MCF 10A (cell line): ENCODE results near the gene CFAP61. TPM values are rescaled to one million over a fixed set of nuclear protein-coding genes. Genes with fewer than 3 reads are reported as not detected.
A peak's percentile ranks its signal among the peaks of the same experiment; 100 is the strongest.

Source experiments
- BruUV-seq: library from RNA; stranded (reverse); fragments of 400-500 nt; replicated peaks from 2 replicates; lab custom pipeline; 2021; lab: Mats Ljungman, UMichigan
- CTCF ChIA-PET: fragments of 300-600 bp; sonication (Branson Sonifier 250); formaldehyde crosslinking; extraction: SDS; loops from one replicate; lab custom pipeline; 2021; ENCODE audit warnings: antibody characterized with exemption, inconsistent platforms; lab: Yijun Ruan, JAX
- POLR2A ChIA-PET: fragments of 300-600, 350-650 bp; sonication (Branson Sonifier 250); formaldehyde crosslinking; extraction: SDS; loops from one replicate; lab custom pipeline; 2020; ENCODE audit warnings: antibody characterized with exemption, inconsistent platforms; lab: Yijun Ruan, JAX
- DNase-seq: peaks from one replicate; pipeline ENCODE4 v3.0.0-alpha.2; 2018; ENCODE audit not compliant: unreplicated experiment
- H3K27ac Mint-ChIP-seq: one replicate; pipeline ENCODE4 v1.8.0; 2022; ENCODE audit warnings: mild to moderate bottlenecking, low read depth, mixed read lengths; ENCODE audit not compliant: unreplicated experiment
- H3K27me3 Mint-ChIP-seq: one replicate; pipeline ENCODE4 v1.8.0; 2022; ENCODE audit warnings: mixed read lengths; ENCODE audit not compliant: insufficient read depth, unreplicated experiment
- H3K36me3 Mint-ChIP-seq: one replicate; pipeline ENCODE4 v1.8.0; 2022; ENCODE audit warnings: mild to moderate bottlenecking, moderate library complexity, mixed read lengths; ENCODE audit not compliant: insufficient read depth, unreplicated experiment
- H3K4me1 Mint-ChIP-seq: one replicate; pipeline ENCODE4 v1.8.0; 2022; ENCODE audit warnings: mixed read lengths; ENCODE audit not compliant: insufficient read depth, unreplicated experiment
- H3K4me3 Mint-ChIP-seq: one replicate; pipeline ENCODE4 v1.8.0; 2022; ENCODE audit warnings: mild to moderate bottlenecking, moderate library complexity, mixed read lengths; ENCODE audit not compliant: unreplicated experiment
- H3K9me3 Mint-ChIP-seq: one replicate; pipeline ENCODE4 v1.8.0; 2022; ENCODE audit warnings: mixed read lengths; ENCODE audit not compliant: unreplicated experiment
- intact Hi-C: fragments of 100-400 bp; cut with micrococcal nuclease; formaldehyde crosslinking; loops from 2 replicates; pipeline ENCODE4 v1.14.1; 2022
- total RNA-seq: library from RNA; stranded (reverse); gene quantifications from 2 replicates; pipeline ENCODE4 v1.2.3, GENCODE V29; 2022
- TF ChIP-seq, protein P1 (sequence below): fragments of 200-600 bp; IDR thresholded peaks from one replicate; pipeline ENCODE4 v1.8.0; 2022; ENCODE audit warnings: antibody characterized with exemption, mild to moderate bottlenecking; ENCODE audit not compliant: unreplicated experiment

The CFAP61 gene
- total RNA-seq, 1 experiment from 2014 or later, result 1.5 TPM

DNA sequence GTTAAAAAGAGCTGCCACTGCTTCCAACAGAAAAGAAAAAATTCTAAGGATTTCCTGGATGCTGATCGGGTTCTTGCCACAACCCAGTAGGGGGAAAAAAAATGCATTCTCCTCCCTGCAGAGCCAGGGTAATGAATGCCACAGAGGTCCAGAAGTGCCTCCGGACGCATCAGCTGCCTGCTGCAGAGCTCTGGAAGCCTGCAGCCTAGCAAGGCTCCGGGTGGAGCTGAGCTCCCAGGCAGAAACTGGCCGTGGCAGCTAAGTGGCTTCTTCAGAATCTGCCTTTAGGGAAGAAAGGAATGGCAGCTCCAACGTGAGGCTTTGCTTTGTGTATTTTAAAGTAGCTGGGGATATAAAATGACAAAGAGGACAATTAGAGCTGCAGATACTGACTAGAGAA, 155.0 kb downstream of the CFAP61 start:
- intact Hi-C loops, result no loop called here
- peaks cover 29% of the 10 kb centered on the region for H3K4me1 Mint-ChIP-seq
- CTCF ChIA-PET, result interaction anchor here (0.6 to 0.7 kb wide), 2 partner anchors 24 to 25 kb away, joined by 3 read pairs; no protein-coding TSS in a partner anchor

DNA sequence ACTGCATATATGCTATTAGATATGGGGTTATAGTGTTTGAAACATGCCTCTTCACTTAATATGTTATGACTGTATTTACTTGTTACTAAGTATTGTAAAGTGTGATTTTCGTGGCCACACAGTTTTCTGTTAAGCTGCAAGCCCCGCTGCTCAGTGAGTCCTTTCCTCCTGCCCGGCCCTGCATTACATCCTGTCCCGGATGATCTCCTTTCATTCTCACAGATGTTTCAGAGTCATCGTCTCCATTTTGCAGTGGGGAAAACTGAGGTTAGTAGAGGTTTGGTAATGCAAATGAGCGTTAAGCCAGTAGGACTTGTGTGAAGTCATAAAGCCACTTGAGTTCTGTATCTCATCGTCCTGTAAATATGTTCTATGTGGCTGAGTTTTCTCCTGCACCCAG, 155.5 kb downstream of the CFAP61 start:
- H3K4me1 Mint-ChIP-seq, result peaks cover 32% of the 10 kb centered on the region
- H3K9me3 Mint-ChIP-seq, result no peaks in the 10 kb centered on the region
- no peaks in the 10 kb centered on the region for H3K27me3 Mint-ChIP-seq
- TF ChIP-seq, protein P1, sequence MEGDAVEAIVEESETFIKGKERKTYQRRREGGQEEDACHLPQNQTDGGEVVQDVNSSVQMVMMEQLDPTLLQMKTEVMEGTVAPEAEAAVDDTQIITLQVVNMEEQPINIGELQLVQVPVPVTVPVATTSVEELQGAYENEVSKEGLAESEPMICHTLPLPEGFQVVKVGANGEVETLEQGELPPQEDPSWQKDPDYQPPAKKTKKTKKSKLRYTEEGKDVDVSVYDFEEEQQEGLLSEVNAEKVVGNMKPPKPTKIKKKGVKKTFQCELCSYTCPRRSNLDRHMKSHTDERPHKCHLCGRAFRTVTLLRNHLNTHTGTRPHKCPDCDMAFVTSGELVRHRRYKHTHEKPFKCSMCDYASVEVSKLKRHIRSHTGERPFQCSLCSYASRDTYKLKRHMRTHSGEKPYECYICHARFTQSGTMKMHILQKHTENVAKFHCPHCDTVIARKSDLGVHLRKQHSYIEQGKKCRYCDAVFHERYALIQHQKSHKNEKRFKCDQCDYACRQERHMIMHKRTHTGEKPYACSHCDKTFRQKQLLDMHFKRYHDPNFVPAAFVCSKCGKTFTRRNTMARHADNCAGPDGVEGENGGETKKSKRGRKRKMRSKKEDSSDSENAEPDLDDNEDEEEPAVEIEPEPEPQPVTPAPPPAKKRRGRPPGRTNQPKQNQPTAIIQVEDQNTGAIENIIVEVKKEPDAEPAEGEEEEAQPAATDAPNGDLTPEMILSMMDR, result no peak
- intact Hi-C loops, result no loop called here
- BruUV-seq, result no TSS peak
- no peak overlapping the region for H3K4me3 Mint-ChIP-seq
- DNase-seq, result no peak
- ChIA-PET CTCF (interaction anchor here (0.6 kb wide), 1 partner anchor 499 kb away, joined by 3 read pairs; no protein-coding TSS in a partner anchor), POLR2A (interaction anchor here (0.6 kb wide), 1 partner anchor 400 kb away, joined by 4 read pairs; no protein-coding TSS in a partner anchor)
- H3K36me3 Mint-ChIP-seq, result peaks cover 6% of the 10 kb centered on the region
- no peak overlapping the region for H3K27ac Mint-ChIP-seq

More for the DNA sequence above, 155.0 kb downstream of the CFAP61 start:
- Mint-ChIP-seq H3K27me3 (no peaks in the 10 kb centered on the region), H3K9me3 (no peaks in the 10 kb centered on the region), H3K36me3 (peaks cover 6% of the 10 kb centered on the region), H3K4me3 (no peak overlapping the region), H3K27ac (no peak overlapping the region)
- POLR2A ChIA-PET, result no interaction called here
- no TSS peak for BruUV-seq
- TF ChIP-seq, protein P1, result no peak
- no peak for DNase-seq

GRCh38 chr20:20209684-20210083, 157.4 kb downstream of the CFAP61 start:
- POLR2A ChIA-PET, result interaction anchor here (0.6 to 0.7 kb wide), 2 partner anchors 9 to 281 kb away, joined by 3 read pairs; no protein-coding TSS in a partner anchor
- intact Hi-C loops, result no loop called here
- H3K4me3 Mint-ChIP-seq, result peak overlapping the region; percentile 56
- peaks cover 32% of the 10 kb centered on the region for H3K4me1 Mint-ChIP-seq
- CTCF ChIA-PET, result interaction anchor here (0.6 to 1.3 kb wide), 5 partner anchors 12 to 226 kb away, joined by 3 to 4 read pairs (median 3); no protein-coding TSS in a partner anchor
- peak overlapping the region; percentile 96 for H3K27ac Mint-ChIP-seq
- BruUV-seq, result no TSS peak
- no peaks in the 10 kb centered on the region for H3K27me3 Mint-ChIP-seq
- TF ChIP-seq, protein P1, result no peak
- no peak for DNase-seq
- H3K36me3 Mint-ChIP-seq, result peaks cover 6% of the 10 kb centered on the region
- no peaks in the 10 kb centered on the region for H3K9me3 Mint-ChIP-seq

- H3K27ac Mint-ChIP-seq, result peak overlapping the region; percentile 96
- BruUV-seq, result no TSS peak
- peak; percentile 11 for DNase-seq
- intact Hi-C loops, result no loop called here
- no peaks in the 10 kb centered on the region for H3K9me3 Mint-ChIP-seq
- ChIA-PET POLR2A (no interaction called here), CTCF (interaction anchor here (1.0 to 1.3 kb wide), 2 partner anchors 39 to 149 kb away, joined by 3 to 4 read pairs; no protein-coding TSS in a partner anchor)
- peak overlapping the region; percentile 56 for H3K4me3 Mint-ChIP-seq
- TF ChIP-seq, protein P1, result no peak
- H3K27me3 Mint-ChIP-seq, result no peaks in the 10 kb centered on the region
- H3K4me1 Mint-ChIP-seq, result peaks cover 27% of the 10 kb centered on the region
- H3K36me3 Mint-ChIP-seq, result peaks cover 6% of the 10 kb centered on the region
Measured at GRCh38 chr20:20210327-20210726, 158.0 kb downstream of the CFAP61 start.
